SH-SY5Y (cell line): ENCODE measurements around the gene FAM168A.

Experiments
- GATA2 ChIP-seq: IDR thresholded peaks from 2 replicates; pipeline ENCODE4 v1.6.1; 2011; ENCODE audit warnings: mild to moderate bottlenecking, low read depth, low read length
- GATA3 ChIP-seq: IDR thresholded peaks from 2 replicates; pipeline ENCODE4 v1.6.1; 2011; ENCODE audit warnings: low read depth, mild to moderate bottlenecking, low read length, moderate library complexity

DNA sequence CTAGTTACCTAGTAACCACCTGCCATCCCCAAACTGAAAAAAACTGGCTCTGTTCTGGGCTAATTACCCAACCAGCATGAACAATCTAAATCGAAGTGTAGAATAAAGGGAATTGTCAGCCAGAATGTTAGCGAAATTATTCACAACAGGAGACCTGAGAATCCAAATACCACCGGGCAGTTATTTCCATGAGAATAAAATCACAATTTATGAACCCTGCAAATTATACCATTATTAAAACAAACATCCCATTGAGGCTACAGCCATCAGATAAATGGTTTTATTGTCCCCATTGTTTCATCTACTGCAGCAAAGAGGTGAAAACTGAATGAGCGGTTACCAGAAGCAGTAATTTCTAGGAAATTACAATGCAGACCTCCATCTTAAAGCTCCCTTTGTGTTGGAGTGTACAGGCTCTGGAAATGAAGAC is 21.7 kb downstream of the FAM168A start:
- TF ChIP-seq GATA3: no peak
- no peak for TF ChIP-seq GATA2
